Fibroblast of the aortic adventitia (primary cell): ENCODE data around the gene GKN2. TPM values are rescaled to one million over a fixed set of nuclear protein-coding genes. Genes with fewer than 3 reads are reported as not detected.
"Not testable (repeated sequence)": the region's sequence is repeated elsewhere in the genome, so short reads cannot be mapped to it uniquely, and the experiment has no call there.

Experiments
- DNase-seq: peaks from one replicate; pipeline ENCODE4 v3.0.0-alpha.2; 2010; ENCODE audit warnings: low read depth
- H3K4me3 ChIP-seq: 2 replicates; pipeline ENCODE4 v1.5.1; 2011; ENCODE audit warnings: low read depth, mild to moderate bottlenecking, control low read depth, low read length, moderate library complexity
- CTCF ChIP-seq: IDR thresholded peaks from 2 replicates; pipeline ENCODE4 v1.5.1; 2011; ENCODE audit warnings: mild to moderate bottlenecking, low read length, control low read depth, inconsistent platforms; ENCODE audit not compliant: insufficient read depth
- total RNA-seq: library from RNA; depleted of rRNA; stranded (reverse); fragments of >200 nt; gene quantifications from 2 replicates; pipeline ENCODE4 v1.2.3, GENCODE V29; 2012; ENCODE audit warnings: low replicate concordance

The GKN2 gene
- total RNA-seq, 1 donor = not detected

- no peak for TF ChIP-seq CTCF
- H3K4me3 ChIP-seq = no peak overlapping the region
- no peak for DNase-seq
Measured at GRCh38 chr2:68905116-68905515, 47.6 kb downstream of the GKN2 start.

GRCh38 chr2:68901561-68901960 lies 51.1 kb downstream of the GKN2 start:
- no peak for DNase-seq
- no peak overlapping the region for H3K4me3 ChIP-seq
- TF ChIP-seq CTCF = no peak

GRCh38 chr2:68901199-68901514 lies 51.5 kb downstream of the GKN2 start:
- peak; percentile 46 for DNase-seq
- TF ChIP-seq CTCF = peak; percentile 24
- H3K4me3 ChIP-seq = no peak overlapping the region

GRCh38 chr2:68900496-68901198 lies 52.0 kb downstream of the GKN2 start:
- TF ChIP-seq CTCF = peak; percentile 10
- no peak overlapping the region for H3K4me3 ChIP-seq
- no peak for DNase-seq

GRCh38 chr2:68895981-68896380 lies 56.7 kb downstream of the GKN2 start:
- not testable (repeated sequence) for DNase-seq, H3K4me3 ChIP-seq

Other genes starting within 250 kb of the GKN2 start
- 0.36 and 2.2 TPM in 2 replicates for gene ARHGAP25, start 218.1 kb downstream of the GKN2 start, total RNA-seq
- not detected in 2 replicates for gene BMP10, start 81.5 kb downstream of the GKN2 start, total RNA-seq
- gene GKN1, start 21.7 kb upstream of the GKN2 start, total RNA-seq = not detected in 2 replicates
- gene ANTXR1, start 60.3 kb upstream of the GKN2 start, total RNA-seq = 31.5 and 61.5 TPM in 2 replicates